Hematopoietic multipotent progenitor cell treated with erythropoietin and hydrocortisone succinate and interleukin-3 and kit ligand, for 15 days (in vitro differentiated cells): ENCODE results near the gene KCNJ10.
A peak's percentile ranks its signal among the peaks of the same experiment; 100 is the strongest.

ENCODE experiments used
- DNase-seq: peaks from one replicate; pipeline ENCODE4 v3.0.0-alpha.2; 2015; ENCODE audit warnings: low spot score

The KCNJ10 gene

DNA sequence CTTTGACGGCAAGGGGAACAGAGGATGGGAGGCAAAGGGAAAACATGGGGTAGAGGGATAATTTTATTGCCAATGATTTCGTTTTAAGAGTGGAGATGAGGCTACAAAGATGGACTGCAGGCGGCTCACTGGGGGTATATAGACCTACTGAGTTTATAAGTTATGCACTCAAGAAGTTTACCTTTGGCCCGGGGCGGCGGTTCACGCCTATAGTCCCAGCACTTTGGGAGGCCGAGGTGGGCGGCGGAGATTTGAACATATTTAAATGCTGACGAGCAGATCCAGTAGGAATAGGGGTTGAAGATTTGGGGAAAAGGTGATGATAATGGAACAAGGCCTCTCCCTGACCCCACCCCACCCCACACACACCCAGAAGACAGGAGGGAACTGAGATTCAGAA, 107.8 kb downstream of the KCNJ10 start:
- no peak for DNase-seq

DNA sequence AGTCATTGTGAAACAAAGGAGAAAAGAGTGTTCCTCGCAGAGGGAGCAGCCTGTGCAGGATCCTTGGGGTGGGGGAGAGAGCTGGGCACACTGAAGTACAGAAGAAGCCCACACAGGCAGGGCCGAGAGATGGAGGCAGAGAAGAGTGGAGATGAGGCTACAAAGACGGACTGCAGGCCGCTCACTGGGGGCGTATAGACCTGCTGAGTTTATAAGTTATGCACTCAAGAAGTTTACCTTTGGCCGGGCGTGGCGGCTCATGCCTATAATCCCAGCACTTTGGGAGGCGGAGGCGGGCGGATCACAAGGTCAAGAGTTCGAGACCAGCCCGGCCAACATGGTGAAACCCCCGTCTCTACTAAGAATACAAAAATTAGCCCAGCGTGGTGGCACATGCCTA, 108.3 kb downstream of the KCNJ10 start:
- no peak for DNase-seq

GRCh38 chr1:159960721-159961381, 109.1 kb downstream of the KCNJ10 start:
- DNase-seq: peak; percentile 45

- DNase-seq: no peak
Measured at GRCh38 chr1:159959451-159959850, 110.5 kb downstream of the KCNJ10 start.

DNA sequence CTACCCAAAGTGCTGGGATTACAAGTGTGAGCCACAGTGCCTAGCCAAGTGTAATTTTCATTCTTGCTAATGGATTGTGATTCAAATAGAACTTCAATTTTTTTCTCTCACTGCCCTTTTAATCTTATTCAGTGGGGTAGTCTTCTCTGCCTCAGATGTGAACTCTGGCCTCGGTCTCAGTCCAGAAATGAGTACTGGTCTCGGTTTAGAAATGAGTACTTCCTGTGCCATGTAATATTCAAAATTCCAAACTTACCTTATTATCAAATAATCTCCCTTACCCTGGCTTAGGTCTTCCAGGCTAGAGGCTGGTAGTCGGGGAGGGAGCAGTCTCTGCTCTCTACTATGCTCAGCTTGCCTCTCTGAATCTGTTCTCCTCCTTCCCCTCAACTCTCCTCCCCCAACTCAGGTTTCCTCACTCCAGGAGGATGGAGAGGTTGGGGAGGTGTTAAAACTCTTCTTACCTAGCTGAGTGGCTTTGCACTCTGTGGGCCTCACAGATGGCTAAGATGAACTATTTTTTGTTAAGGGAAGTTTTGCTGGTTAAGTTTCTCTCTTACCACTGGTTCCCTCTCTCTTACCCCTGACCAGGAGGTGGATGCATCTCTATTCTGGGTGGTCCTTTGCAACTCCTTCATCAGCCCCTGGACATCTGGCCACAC, 111.1 kb downstream of the KCNJ10 start:
- DNase-seq: no peak

GRCh38 chr1:159957824-159958268, 112.1 kb downstream of the KCNJ10 start:
- DNase-seq: peak; percentile 35

GRCh38 chr1:159955456-159955855, 114.5 kb downstream of the KCNJ10 start:
- DNase-seq: no peak

DNA sequence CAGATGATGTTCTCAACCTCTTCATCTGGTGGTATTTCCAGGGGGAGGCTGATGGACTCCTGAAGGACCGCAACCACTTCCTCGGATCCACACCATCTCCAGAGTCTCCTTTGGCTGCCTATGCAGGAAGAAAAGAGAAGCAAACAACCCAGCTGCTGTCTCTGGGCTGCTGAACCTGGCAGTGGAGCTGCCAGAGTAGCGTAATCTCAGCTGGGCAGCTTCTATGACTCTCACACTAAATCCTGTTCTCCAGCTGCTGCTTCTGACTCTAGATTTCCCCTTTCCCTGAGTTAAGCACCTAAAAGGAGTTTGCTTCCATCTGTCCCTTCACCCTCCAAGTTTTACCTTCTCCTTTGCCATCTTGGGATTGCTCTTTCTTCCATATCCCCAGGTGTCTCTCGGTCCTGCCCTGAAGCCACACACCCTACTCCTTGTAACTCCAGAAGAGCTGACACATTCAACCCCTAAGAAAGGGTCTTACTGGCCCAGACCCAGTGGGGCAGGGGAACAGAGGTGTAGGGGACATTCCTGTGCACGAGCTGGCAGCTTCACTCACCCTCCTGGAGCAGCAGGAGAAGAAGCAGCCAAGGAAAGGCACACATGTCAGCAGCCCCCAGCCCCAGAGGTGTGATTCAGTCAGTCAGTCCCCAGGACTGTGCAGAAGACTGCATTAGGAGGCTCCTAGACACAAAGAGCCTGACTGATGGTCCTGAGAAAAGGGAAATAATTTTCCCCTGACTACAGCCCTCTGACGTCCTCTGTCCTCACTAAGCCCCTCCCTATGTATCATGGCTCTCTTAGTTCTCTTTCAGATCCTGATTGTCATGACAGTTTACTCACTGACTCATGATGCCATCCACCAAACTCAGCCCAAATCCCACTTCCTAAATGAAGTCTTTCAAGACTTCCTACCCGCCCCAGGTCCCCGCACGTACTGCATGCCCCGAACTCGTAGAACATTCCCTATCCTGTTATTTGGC, 116.1 kb downstream of the KCNJ10 start, which contains the start of gene SLAMF9:
TSS of gene SLAMF9 (minus strand) at position 702 of the 980 bp plus-strand sequence. CDS start at position 602, 100 bp downstream.
- no peak for DNase-seq

- no peak for DNase-seq
Measured at GRCh38 chr1:159952932-159953331, 117.0 kb downstream of the KCNJ10 start.

DNA sequence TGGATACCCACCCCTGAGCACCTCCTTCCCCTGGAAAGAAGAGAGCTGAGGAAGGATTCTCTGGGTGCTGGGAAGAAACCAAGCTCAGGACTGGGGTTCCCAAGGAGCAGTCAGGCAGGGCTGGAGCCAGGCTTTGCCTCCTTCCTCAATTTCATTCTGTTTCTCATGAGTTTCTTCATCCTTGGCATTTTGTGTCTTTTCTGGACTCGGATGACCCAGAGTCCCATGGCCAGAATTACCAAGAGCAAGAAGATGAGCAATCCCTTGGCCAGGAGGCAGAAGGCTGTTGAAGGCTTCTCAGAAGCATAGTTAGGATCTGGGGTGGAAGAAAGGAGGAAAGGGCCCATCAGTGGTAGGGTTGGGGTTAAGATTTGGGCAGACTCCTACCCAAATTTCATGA, 118.4 kb downstream of the KCNJ10 start:
- DNase-seq: no peak

- no peak for DNase-seq
Measured at GRCh38 chr1:159951016-159951415, 118.9 kb downstream of the KCNJ10 start.

DNA sequence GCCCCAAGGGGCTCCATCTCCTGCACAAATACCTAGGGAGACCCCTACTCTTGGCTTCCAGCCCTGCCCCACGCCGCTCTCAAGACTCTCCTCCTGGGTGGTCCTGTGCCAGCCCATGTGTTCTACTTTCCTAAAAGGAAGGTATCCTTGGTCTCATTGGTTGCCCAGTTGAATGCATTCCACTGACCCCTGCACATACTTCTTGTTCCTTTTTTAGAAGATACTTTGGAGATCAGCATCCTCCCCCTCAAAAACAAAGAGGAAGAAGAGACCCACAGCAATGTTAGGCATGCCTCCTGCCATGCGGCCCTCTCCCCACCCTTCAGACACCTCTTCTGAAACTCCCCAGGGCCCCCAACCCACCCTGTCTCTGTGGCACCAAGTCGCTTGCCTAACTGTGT, 120.0 kb downstream of the KCNJ10 start:
- no peak for DNase-seq

GRCh38 chr1:159949123-159949522, 120.8 kb downstream of the KCNJ10 start:
- DNase-seq: no peak
